Measurements from ENCODE around the gene ZNF672. TPM values are rescaled to one million over a fixed set of nuclear protein-coding genes. Genes with fewer than 3 reads are reported as not detected.
A peak's percentile ranks its signal among the peaks of the same experiment; 100 is the strongest.

The ZNF672 gene
- total and polyA plus RNA-seq, 2 of the 4 experiments (the other 2 are of a cell fraction) = 6.6 to 12.6 TPM

DNA sequence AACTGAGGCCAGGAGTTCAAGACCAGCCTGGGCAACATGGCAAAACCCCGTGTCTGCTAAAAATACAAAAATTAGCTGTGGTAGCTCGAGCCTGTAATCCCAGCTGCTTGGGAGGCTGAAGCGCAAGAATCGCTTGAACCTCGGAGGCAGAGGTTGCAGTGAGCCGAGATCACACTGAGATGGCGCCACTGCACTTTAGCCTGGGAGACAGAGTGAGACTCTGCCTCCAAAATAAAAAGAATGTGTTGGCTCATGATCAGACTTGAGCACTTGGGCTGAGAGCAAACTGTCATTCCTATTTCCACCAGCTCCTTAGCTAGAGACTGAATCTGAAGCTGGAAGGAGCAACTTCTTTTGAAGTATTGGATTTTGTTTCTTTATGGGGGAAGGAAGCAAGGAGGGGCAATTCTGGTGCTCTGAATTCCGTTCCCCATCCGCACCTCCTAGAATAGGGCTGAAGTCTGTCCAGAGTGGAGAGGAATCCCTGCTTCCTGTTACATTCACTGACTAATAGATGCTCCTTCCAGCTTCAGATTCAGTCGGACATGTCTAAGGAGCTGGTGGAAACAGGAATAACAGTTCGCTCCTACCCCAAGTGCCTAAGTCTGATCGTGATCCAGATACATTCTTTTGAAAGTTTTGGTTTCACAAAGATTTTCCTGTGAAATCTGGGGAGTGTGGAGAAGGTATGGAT, 3.8 kb downstream of the ZNF672 start:
- Histone ChIP-seq H3K4me1 (ENCODE audit: control insufficient read depth, insufficient read depth, low read length) (peaks cover 10% of the 10 kb centered on the region), H2BK120ac (ENCODE audit: low read depth, low read length) (peak overlapping the region; percentile 20; the same call in 1 of the 2 replicates), H3K9ac (ENCODE audit: low read depth, low read length) (peak overlapping the region; percentile 6; the same call in 1 of the 2 replicates), H2BK15ac (ENCODE audit: low read depth, low read length) (no peak overlapping the region), H2BK5ac (ENCODE audit: low read depth, low read length, poor library complexity, severe bottlenecking) (peak overlapping the region; percentile 51), H3K36me3 (ENCODE audit: control insufficient read depth, insufficient read depth, low read length) (peaks cover 16% of the 10 kb centered on the region), H3K4ac (ENCODE audit: low read depth, low read length) (peak overlapping the region; percentile 78), H4K5ac (ENCODE audit: low read depth, low read length) (peak overlapping the region; percentile 72; the same call in 1 of the 2 replicates), H4K20me1 (ENCODE audit: insufficient read depth, low read length) (no peaks in the 10 kb centered on the region), H3K9me3 (ENCODE audit: control insufficient read depth, insufficient read depth, low read length) (no peaks in the 10 kb centered on the region), H3K14ac (replicated peaks; ENCODE audit: low read depth, low read length) (peak overlapping the region; percentile 91), H3K27me3 (ENCODE audit: control insufficient read depth, insufficient read depth, low read length) (no peaks in the 10 kb centered on the region), H3K4me3 (ENCODE audit: insufficient read depth, low read depth, low read length) (no peak overlapping the region), H3K4me2 (ENCODE audit: low read depth, low read length) (peak overlapping the region; percentile 48), H4K91ac (ENCODE audit: insufficient read depth, low read depth, low read length) (no peak overlapping the region), H2AK9ac (replicated peaks; ENCODE audit: low read depth, low read length, poor library complexity) (peak overlapping the region; percentile 81), H2AFZ (replicated peaks; ENCODE audit: low read length, poor library complexity) (peak overlapping the region; percentile 79), H3K9me1 (ENCODE audit: insufficient read depth, low read length) (0 out of 2 replicates have a peak, but pooled peaks cover 3% of the 10 kb centered on the region), H3K56ac (ENCODE audit: extremely low read depth, insufficient read depth, low read length) (no peak overlapping the region), H3K18ac (ENCODE audit: low read depth, low read length) (peak overlapping the region; percentile 25; the same call in 1 of the 2 replicates), H2BK20ac (ENCODE audit: low read depth, low read length) (no peak overlapping the region), H3K27ac (ENCODE audit: insufficient read depth, low read length) (peak overlapping the region; percentile 48; the same call in 1 of the 2 replicates), H4K8ac (ENCODE audit: low read depth in 2 of 2, low read length in 2 of 2) (peak overlapping the region in 1 of 2 experiments; percentile 86; a peak in 2 of 4 replicates), H3K23ac (ENCODE audit: low read depth, low read length) (peak overlapping the region; percentile 29), H3K79me1 (ENCODE audit: low read depth in 1 of 2, low read length in 2 of 2) (peaks cover 36 to 47% of the 10 kb centered on the region in 2 experiments), H2AK5ac (ENCODE audit: low read depth, low read length) (no peak overlapping the region)
- WGBS, 2 experiments (ENCODE audit: extremely low coverage in 2 of 2, insufficient read length in 1 of 2) = 32% methylated on average over 5 of the region's 12 CpGs; no CpG with 5 or more reads in 1 of the 2 experiments
- intact Hi-C loops (cut with micrococcal nuclease) = loop anchor here (1.0 kb wide), 1 partner anchor 16 kb away; no protein-coding TSS in a partner anchor
- POLR2A ChIA-PET (ENCODE audit: unreplicated experiment) = no interaction called here
- DNase-seq (peak; percentile 65), ATAC-seq (ENCODE audit: low read depth) (no peak)
- BruUV-seq (replicated peaks) = no TSS peak
- dilution Hi-C loops (cut with HindIII; ENCODE audit: low sequenced_read_pairs, unreplicated experiment) = no loop called here
- CTCF ChIA-PET = interaction anchor here (0.5 to 1.4 kb wide), 4 partner anchors 13 to 1926 kb away, joined by 3 to 6 read pairs (median 4); partner anchors contain the start of gene SH3BP5L
- peak; percentile 66 for TF ChIP-seq RAD21 (IDR thresholded peaks at IDR 0.05; ENCODE audit: low read length)
- TF ChIP-seq CEBPB (IDR thresholded peaks at IDR 0.05; ENCODE audit: low read depth, low read length) = 0 out of 2 replicates have a peak, but pooled peaks have one; percentile 8
- TF ChIP-seq, protein P1, sequence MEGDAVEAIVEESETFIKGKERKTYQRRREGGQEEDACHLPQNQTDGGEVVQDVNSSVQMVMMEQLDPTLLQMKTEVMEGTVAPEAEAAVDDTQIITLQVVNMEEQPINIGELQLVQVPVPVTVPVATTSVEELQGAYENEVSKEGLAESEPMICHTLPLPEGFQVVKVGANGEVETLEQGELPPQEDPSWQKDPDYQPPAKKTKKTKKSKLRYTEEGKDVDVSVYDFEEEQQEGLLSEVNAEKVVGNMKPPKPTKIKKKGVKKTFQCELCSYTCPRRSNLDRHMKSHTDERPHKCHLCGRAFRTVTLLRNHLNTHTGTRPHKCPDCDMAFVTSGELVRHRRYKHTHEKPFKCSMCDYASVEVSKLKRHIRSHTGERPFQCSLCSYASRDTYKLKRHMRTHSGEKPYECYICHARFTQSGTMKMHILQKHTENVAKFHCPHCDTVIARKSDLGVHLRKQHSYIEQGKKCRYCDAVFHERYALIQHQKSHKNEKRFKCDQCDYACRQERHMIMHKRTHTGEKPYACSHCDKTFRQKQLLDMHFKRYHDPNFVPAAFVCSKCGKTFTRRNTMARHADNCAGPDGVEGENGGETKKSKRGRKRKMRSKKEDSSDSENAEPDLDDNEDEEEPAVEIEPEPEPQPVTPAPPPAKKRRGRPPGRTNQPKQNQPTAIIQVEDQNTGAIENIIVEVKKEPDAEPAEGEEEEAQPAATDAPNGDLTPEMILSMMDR (conservative IDR thresholded peaks at IDR 0.05; ENCODE audit: low read depth, low read length) = peak; percentile 58
- no peak for TF ChIP-seq CHD1 (IDR thresholded peaks at IDR 0.05; ENCODE audit: low read depth, low read length)
- 0 out of 2 replicates have a peak, but pooled peaks have one; percentile 3 for TF ChIP-seq RFX5 (IDR thresholded peaks at IDR 0.05; ENCODE audit: low read depth, low read length)
- TF ChIP-seq RCOR1 (IDR thresholded peaks at IDR 0.05; ENCODE audit: insufficient replicate concordance, low read length) = no peak
- TF ChIP-seq MAZ (IDR thresholded peaks at IDR 0.05; ENCODE audit: borderline replicate concordance, low read depth, low read length) = no peak
- peak; percentile 38; the same call in 1 of the 2 replicates for TF ChIP-seq SMC3 (IDR thresholded peaks at IDR 0.05; ENCODE audit: low read depth, low read length)
- in situ Hi-C loops (cut with MboI; ENCODE audit: low sequenced_read_pairs) = no loop called here

All from IMR-90 (cell line).